Fibroblast of gingiva (primary cell): ENCODE measurements around the gene SLC39A7.

Experiments
- DNase-seq: peaks from one replicate; pipeline ENCODE4 v3.0.0-alpha.2; 2011; ENCODE audit warnings: low read depth

SLC39A7 gene

DNA sequence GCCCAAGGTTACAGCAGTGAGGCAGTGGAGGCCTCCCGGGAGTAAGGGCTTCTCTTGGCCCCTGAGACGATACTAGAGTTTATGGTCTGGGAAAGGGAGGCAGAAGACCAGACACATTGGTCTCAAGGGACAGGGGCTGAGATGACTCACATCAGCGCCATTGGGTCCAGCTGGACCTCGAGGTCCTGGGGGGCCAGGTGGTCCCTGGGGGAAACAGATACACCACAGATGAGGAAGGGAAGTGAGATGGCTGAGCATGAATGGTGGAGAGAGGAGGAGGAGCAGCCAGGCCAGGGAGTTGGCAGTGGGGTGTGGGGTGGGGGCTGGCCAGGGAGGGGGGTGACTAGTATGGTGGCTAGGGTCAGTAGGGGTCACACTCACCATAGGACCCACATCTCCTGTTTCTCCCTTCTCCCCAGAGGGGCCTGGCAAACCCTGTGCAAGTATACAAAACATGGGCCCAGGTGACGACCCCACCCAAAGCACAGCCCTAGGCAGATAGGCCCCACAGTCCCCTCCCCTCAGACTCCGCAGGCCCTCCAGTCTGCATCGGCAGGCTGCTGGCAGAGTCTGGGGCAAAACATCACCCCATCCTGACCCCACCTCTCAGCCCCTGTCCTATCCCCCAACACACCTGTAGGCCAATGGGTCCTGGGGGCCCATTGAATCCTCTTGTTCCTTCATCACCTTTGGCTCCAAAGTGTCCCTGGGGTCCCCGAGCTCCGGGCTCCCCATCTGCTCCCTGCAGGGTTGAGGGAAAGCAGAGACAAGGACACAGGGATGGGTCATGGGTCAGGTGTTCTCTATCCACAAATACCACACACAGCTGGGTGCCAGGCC lies 30.3 kb upstream of the SLC39A7 start:
- no peak for DNase-seq

DNA sequence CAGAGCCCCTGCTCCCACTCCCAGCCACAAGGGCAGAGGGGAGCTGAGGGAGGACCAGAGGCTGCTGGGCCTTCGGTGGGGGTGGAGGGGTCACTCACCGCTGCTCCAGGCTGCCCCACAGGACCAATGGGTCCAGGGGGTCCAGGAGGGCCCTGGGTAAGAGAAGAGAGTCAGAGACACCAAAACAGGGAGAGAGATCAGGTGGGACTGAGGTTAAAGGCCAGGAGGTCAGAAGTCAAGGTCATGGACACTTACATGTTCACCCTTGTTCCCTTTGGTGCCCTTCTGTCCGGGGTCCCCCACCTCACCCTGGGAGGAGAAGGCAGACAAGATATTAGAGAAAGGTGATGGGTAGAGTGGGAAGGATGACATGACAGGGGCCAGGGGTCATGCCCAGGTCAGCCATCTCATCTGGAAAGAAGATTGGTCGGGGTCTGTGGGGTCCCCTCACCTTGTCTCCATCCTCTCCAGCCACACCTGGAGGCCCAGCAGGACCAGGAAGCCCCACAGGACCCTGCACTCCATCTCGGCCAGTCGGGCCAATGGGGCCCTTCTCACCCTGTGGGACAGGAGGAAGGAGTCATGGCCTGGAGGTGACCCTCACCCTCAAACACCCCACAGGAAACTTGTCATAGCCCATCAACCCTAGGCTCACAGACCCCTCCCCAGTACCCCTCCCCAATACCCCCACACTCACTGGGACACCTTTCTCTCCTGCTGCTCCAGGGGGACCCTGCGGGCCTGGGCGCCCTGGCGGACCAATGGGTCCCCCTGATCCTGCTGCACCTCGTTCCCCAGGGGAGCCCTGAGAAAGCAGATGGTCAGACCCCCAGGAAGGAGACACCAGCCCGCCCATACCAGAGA lies 29.4 kb upstream of the SLC39A7 start:
- DNase-seq, result no peak

- no peak for DNase-seq
These were observed 28.6 kb upstream of the SLC39A7 start for GRCh38 chr6:33171880-33172687.

- no peak for DNase-seq
These were observed 27.8 kb upstream of the SLC39A7 start for GRCh38 chr6:33172688-33173534.

GRCh38 chr6:33173535-33174180 lies 27.0 kb upstream of the SLC39A7 start:
- no peak for DNase-seq

GRCh38 chr6:33174784-33175183 lies 25.9 kb upstream of the SLC39A7 start:
- DNase-seq, result no peak

GRCh38 chr6:33175436-33176069 lies 25.1 kb upstream of the SLC39A7 start:
- DNase-seq, result no peak

DNA sequence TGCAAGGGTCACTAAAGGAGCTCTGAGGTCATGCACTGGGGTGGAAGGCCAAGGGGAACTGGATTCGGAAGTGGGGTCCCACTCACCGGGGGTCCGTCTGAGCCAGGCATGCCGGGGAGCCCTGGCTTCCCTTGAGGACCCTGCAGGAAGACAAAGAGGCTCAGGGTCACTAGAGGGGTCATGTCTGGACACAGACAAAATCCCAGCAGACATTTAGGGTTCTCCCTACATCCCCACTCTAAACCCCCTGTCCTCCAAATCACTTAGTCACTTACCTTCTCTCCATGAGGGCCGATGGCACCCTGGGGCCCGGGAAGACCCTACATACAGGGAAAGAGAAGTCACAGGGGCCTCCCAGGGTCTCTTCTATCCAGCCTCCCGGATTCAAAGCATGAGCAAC lies 23.8 kb upstream of the SLC39A7 start:
- DNase-seq, result no peak

DNA sequence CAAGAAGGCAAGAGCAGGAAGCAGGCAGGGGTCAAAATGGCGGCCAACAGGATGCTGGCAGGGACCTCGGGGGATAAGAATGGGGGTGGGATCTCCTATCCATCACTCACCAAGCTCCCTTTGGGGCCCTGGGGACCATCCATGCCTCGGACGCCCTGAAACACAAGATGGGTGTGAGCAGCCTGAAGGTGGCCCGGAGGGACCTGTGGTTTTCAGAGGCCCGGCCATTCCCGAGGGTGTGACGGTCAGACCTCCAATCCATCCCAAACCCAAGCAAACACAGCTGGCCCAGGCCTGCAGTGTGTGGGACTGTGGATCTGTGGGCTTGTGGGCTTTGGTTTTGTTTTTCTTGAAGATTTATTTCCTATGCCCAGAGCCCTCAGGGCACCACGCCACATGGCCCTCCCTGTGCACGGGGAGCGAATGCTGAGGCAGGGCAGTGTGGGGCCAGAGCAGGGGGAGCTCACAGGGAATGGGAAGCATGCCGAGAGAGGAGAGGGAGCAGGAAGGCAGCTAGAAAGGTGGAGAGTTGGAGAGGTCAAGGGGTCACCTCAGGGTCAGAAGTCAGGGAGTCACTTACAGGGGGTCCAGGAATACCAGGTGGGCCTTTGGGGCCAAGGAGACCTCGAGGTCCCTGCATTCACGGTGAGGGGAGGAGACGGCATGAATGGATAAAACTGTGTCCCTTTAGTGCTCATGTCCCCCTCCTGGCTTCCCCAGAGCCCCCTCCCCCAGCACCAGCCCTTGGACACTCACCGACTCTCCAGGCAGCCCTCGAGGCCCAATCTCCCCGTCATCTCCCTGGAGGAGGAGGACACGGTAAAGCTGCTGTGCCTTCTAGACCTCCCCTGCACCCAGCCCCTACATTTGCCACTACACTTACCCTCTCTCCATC lies 22.9 kb upstream of the SLC39A7 start:
- no peak for DNase-seq

DNA sequence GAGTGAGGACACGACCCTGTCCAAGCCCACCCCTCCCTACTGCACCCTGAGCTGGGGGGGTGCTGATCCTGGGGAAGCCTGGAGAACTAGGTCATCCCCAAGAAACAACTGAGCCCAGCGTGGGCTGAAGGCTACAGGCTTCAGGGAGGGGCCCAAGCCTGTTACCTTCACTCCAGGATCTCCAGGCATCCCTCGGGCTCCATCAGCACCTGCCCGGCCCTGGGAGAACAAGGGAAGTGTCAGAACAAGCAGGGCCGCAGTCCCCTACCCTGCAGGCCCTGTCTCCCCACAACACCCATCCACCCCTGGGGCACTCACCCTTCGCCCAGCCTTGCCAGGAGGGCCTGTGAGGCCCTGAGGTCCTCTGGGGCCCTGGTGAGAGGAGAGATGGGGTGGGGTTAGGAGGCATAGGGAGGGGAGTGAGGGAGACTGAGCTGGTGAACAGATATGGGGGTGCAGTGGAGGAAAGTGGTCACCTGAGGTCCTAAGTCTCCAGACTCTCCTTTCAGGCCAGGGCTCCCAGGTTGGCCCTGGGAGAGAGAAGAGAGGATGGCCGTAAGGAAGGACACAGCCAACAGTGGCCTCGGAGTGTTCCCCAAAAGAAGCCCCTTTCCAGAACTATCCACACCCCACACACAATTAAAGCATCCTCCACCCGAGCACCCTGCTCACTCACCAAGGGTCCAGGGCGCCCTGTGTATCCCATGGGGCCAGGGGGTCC lies 21.8 kb upstream of the SLC39A7 start:
- no peak for DNase-seq

DNA sequence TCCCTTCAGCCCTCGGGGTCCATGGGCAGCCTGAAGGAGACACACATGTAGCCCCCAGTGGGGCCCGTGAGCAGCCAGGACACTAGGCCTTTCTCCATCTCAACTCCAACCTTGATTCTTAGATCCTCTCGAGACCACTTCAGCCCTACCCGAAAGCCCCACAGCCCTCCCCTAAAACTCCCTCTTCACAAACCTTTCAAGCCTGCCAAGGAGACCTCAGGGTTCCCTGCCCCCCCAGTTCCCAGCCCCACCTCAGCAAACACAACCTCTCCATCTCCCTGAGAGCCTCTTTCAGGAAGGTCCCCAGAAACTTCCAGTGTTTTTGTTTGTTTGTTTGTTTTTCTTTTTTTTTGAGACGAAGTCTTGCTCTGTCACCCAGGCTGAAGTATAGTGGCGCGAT lies 19.5 kb upstream of the SLC39A7 start:
- DNase-seq, result no peak

- DNase-seq, result no peak
These were observed 17.5 kb upstream of the SLC39A7 start for GRCh38 chr6:33183071-33183683.

DNA sequence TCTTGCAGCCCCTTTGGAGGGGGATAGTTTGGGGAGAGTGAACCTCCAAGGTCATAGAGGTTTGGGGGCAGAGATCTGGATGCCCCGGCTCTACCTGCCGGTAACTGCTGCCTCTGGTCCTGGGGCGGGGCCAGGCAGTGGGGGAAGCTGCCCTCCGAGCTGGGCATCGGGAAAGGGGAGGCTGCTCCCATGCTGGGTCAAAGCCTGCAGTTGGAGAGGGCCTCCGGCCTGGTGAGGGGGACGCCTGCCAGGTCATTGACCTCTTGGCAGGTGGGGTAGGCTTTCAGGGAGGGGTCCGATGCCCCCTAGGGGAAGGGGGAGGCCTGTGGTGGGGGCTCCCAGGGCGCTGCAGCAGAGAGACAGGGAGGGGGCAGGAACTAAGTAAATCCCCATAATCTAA lies 15.5 kb upstream of the SLC39A7 start:
- DNase-seq, result no peak

- no peak for DNase-seq
These were observed 14.9 kb upstream of the SLC39A7 start for GRCh38 chr6:33185654-33186187.

GRCh38 chr6:33187809-33188208 lies 12.9 kb upstream of the SLC39A7 start:
- DNase-seq, result no peak

- DNase-seq, result no peak
These were observed 11.5 kb upstream of the SLC39A7 start for GRCh38 chr6:33189164-33189563.

GRCh38 chr6:33189625-33190448 lies 10.8 kb upstream of the SLC39A7 start:
- DNase-seq, result no peak
